OCI-LY7 (cell line): ENCODE data around the gene CCDC91. TPM values are rescaled to one million over a fixed set of nuclear protein-coding genes. Genes with fewer than 3 reads are reported as not detected.

Source experiments
- BruUV-seq: library from RNA; stranded (reverse); fragments of 400-500 nt; replicated peaks from 2 replicates; lab custom pipeline; 2021; lab: Mats Ljungman, UMichigan
- CTCF ChIA-PET: fragments of 300-600 bp; sonication (Branson Sonifier 250); formaldehyde crosslinking; loops from one replicate; lab custom pipeline; 2022; ENCODE audit warnings: antibody characterized with exemption; ENCODE audit not compliant: unreplicated experiment; lab: Charles Lee
- POLR2A ChIA-PET: fragments of 300-600 bp; sonication (Branson Sonifier 250); formaldehyde crosslinking; loops from one replicate; lab custom pipeline; 2022; ENCODE audit warnings: antibody characterized with exemption; lab: Charles Lee
- DNase-seq: peaks from one replicate; pipeline ENCODE4 v3.0.0-alpha.2; 2015; ENCODE audit warnings: low spot score
- H2AFZ ChIP-seq: fragments of 200-600 bp; sonication (generic), shearing (Covaris generic); 2 replicates; pipeline ENCODE4 v1.6.1; 2014; ENCODE audit warnings: mild to moderate bottlenecking, antibody characterized with exemption, low read length, moderate library complexity
- H3K27ac ChIP-seq: fragments of 200-600 bp; sonication (generic); 2 replicates; pipeline ENCODE4 v1.5.1; 2014; ENCODE audit warnings: mixed run types, low read depth, mild to moderate bottlenecking, moderate library complexity, low read length, inconsistent platforms; ENCODE audit not compliant: poor library complexity, severe bottlenecking
- H3K36me3 ChIP-seq: fragments of 200-600 bp; sonication (generic); 2 replicates; pipeline ENCODE4 v1.6.1; 2014; ENCODE audit warnings: mild to moderate bottlenecking, antibody characterized with exemption, low read length, moderate library complexity, mixed read lengths; ENCODE audit not compliant: insufficient read depth
- H3K4me1 ChIP-seq: fragments of 200-600 bp; sonication (generic); 2 replicates; pipeline ENCODE4 v1.5.1; 2014; ENCODE audit warnings: mild to moderate bottlenecking, low read length; ENCODE audit not compliant: insufficient read depth, poor library complexity, severe bottlenecking
- H3K4me2 ChIP-seq: fragments of 200-600 bp; sonication (generic); 2 replicates; pipeline ENCODE4 v1.6.1; 2014; ENCODE audit warnings: mild to moderate bottlenecking, low read length
- H3K4me3 ChIP-seq: fragments of 200-600 bp; sonication (generic); 2 replicates; pipeline ENCODE4 v1.5.1; 2014; ENCODE audit warnings: mild to moderate bottlenecking, low read depth, low read length; ENCODE audit not compliant: poor library complexity, severe bottlenecking
- H3K79me2 ChIP-seq: fragments of 200-600 bp; sonication (generic); 2 replicates; pipeline ENCODE4 v1.6.1; 2016; ENCODE audit warnings: low read depth, mild to moderate bottlenecking, low read length, moderate library complexity, mixed read lengths; ENCODE audit not compliant: insufficient read depth
- H3K9me2 ChIP-seq: fragments of 200-600 bp; sonication (generic); 2 replicates; pipeline ENCODE4 v1.6.1; 2016; ENCODE audit warnings: mild to moderate bottlenecking, low read length, mixed read lengths; ENCODE audit not compliant: insufficient read depth
- H3K9me3 ChIP-seq: fragments of 200-600 bp; sonication (generic); 2 replicates; pipeline ENCODE4 v1.6.1; 2014; ENCODE audit warnings: mild to moderate bottlenecking, mixed run types, low read length, mixed read lengths
- H4K20me1 ChIP-seq: fragments of 200-600 bp; sonication (generic); 2 replicates; pipeline ENCODE4 v1.6.1; 2014; ENCODE audit warnings: mild to moderate bottlenecking, antibody characterized with exemption, low read length, moderate library complexity, mixed read lengths; ENCODE audit not compliant: insufficient read depth
- CTCF ChIP-seq: fragments of 200-600 bp; sonication (generic); conservative IDR thresholded peaks from 2 replicates; pipeline ENCODE4 v1.5.1; 2014; ENCODE audit warnings: mild to moderate bottlenecking, antibody characterized with exemption, low read length, moderate library complexity, mixed read lengths
- EZH2phosphoT487 ChIP-seq: fragments of 200-600 bp; sonication (generic); IDR thresholded peaks from 2 replicates; pipeline ENCODE4 v1.6.1; 2018; ENCODE audit warnings: low read depth, borderline replicate concordance, mild to moderate bottlenecking, mixed run types, antibody characterized with exemption, low read length, moderate library complexity, mixed read lengths
- intact Hi-C: fragments of 100-400 bp; cut with micrococcal nuclease; formaldehyde crosslinking; loops from one replicate; pipeline ENCODE4 v1.10.0; 2022; ENCODE audit not compliant: unreplicated experiment
- total RNA-seq, 2 experiments: library from RNA; depleted of rRNA in 1 of 2; stranded (reverse); fragments of >200 nt in 1 of 2; shearing (Covaris generic) in 1 of 2; gene quantifications; 2 replicates each; pipeline ENCODE4 v1.2.3, GENCODE V29; 2014 to 2022

Gene CCDC91
- total RNA-seq, 2 experiments from 2014 or later, result 15.8 to 23.8 TPM

- H3K9me3 ChIP-seq, result no peaks in the 10 kb centered on the region
- H4K20me1 ChIP-seq, result no peaks in the 10 kb centered on the region
- H3K79me2 ChIP-seq, result no peaks in the 10 kb centered on the region
- intact Hi-C loops, result no loop called here
- H3K4me1 ChIP-seq, result no peaks in the 10 kb centered on the region
- H3K36me3 ChIP-seq, result no peaks in the 10 kb centered on the region
- no peak overlapping the region for H3K4me2 ChIP-seq
- ChIA-PET POLR2A (no interaction called here), CTCF (no interaction called here)
- no TSS peak for BruUV-seq
- no peak for TF ChIP-seq CTCF
- TF ChIP-seq EZH2phosphoT487, result no peak
- DNase-seq, result no peak
- H3K4me3 ChIP-seq, result no peak overlapping the region
- no peak overlapping the region for H3K27ac ChIP-seq
- H2AFZ ChIP-seq, result no peak overlapping the region
- H3K9me2 ChIP-seq, result no peaks in the 10 kb centered on the region
Measured at GRCh38 chr12:28498850-28499249, 308.6 kb downstream of the CCDC91 start.

- Histone ChIP-seq H4K20me1 (no peaks in the 10 kb centered on the region), H3K36me3 (no peaks in the 10 kb centered on the region), H2AFZ (no peak overlapping the region), H3K4me1 (no peaks in the 10 kb centered on the region), H3K27ac (no peak overlapping the region), H3K79me2 (no peaks in the 10 kb centered on the region), H3K4me3 (no peak overlapping the region), H3K9me3 (no peaks in the 10 kb centered on the region), H3K9me2 (no peaks in the 10 kb centered on the region), H3K4me2 (no peak overlapping the region)
- DNase-seq, result no peak
- ChIA-PET CTCF (no interaction called here), POLR2A (no interaction called here)
- TF ChIP-seq EZH2phosphoT487 (no peak), CTCF (no peak)
- no TSS peak for BruUV-seq
- intact Hi-C loops, result no loop called here
Measured at GRCh38 chr12:28500373-28501024, 310.2 kb downstream of the CCDC91 start.

GRCh38 chr12:28506271-28506670, 316.0 kb downstream of the CCDC91 start:
- CTCF ChIA-PET, result no interaction called here
- no peaks in the 10 kb centered on the region for H3K36me3 ChIP-seq
- intact Hi-C loops, result no loop called here
- H3K4me2 ChIP-seq, result no peak overlapping the region
- no peak overlapping the region for H3K4me3 ChIP-seq
- BruUV-seq, result no TSS peak
- H4K20me1 ChIP-seq, result no peaks in the 10 kb centered on the region
- H3K9me3 ChIP-seq, result no peaks in the 10 kb centered on the region
- H3K79me2 ChIP-seq, result no peaks in the 10 kb centered on the region
- no peaks in the 10 kb centered on the region for H3K9me2 ChIP-seq
- H3K27ac ChIP-seq, result no peak overlapping the region
- POLR2A ChIA-PET, result interaction anchor here (0.6 to 0.8 kb wide), 2 partner anchors 34 to 83 kb away, joined by 3 to 4 read pairs; no protein-coding TSS in a partner anchor
- H2AFZ ChIP-seq, result no peak overlapping the region
- no peak for TF ChIP-seq CTCF
- TF ChIP-seq EZH2phosphoT487, result no peak
- no peak for DNase-seq
- H3K4me1 ChIP-seq, result no peaks in the 10 kb centered on the region
